OCI-M2 (cell line): ENCODE measurements around the gene PIK3C2G.
"Not testable (repeated sequence)": the region's sequence is repeated elsewhere in the genome, so short reads cannot be mapped to it uniquely, and the experiment has no call there.

Experiments
- DNase-seq: peaks from one replicate; lab custom pipeline; 2025; ENCODE audit not compliant: unreplicated experiment; lab: John Stamatoyannopoulos, UW

PIK3C2G gene

DNA sequence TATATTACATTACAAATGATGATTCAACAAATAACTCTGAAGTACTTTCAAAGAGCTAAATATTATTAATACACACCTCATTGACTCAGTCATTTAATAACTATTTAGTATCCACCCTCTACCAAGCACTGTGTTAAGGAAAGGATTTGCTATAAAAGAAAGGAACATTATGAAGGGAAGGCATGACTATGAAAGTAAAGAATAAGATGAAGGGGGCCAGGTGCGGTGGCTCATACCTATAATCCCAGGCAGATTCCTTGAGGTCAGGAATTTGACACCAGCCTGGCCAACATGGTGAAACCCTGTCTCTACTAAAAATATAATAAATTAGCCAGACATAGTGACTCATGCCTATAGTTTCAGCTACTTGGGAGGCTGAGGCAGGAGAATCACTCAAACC is 368.6 kb downstream of the PIK3C2G start:
- DNase-seq, result no peak

DNA sequence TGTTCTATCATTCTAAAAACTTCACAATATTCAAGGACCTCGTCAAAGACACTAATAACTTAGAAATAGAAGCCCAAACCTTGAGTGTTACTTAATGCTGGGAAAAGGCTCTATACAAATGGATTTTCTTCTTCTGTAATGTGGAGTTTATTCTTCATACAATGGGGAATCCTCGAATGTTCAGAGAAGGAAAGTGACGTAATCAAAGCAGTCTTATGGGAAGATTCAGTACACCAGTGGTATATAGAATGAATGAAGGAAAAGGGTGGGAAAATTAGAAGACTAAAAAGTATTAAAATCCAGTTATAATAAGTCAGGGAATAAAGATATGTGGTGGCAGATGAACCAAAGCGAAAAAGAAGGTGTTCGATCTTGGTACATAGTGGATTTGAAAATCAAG is 370.0 kb downstream of the PIK3C2G start:
- no peak for DNase-seq

DNA sequence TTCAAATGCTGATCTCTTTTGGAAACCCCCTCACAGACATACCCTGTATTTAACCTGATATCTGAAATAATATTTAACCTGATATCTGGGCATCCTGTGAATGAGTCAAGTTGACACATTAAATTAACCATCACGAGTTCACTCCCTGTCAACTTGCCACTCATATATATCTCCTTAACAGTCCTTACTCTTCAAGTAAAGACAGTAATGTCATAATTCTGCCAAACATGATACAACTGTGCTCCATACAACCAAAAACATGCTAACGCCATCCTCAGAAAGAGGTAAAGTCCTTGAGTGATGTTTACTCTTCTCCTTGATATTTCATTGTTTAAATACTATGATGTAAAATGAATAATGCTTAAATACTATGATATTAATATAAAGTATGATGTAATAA is 371.5 kb downstream of the PIK3C2G start:
- DNase-seq, result no peak

DNA sequence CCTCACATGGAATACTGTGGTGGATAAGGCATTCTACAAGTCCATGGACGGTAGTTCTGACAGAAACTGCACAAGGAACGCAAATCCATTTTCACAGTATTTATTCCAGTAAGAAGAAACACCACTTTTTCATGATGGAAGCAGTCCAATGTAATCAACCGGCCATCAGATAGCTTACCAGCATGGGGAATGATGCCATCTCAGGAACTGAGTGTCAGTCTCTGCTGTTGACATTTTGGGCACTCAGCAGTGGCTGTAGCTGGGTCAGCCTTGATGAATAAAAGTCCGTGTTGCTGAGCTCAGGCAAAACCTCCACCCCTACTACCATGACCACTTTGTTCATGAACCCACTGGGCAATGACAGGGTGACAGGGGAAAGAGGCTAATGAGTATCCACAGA is 373.1 kb downstream of the PIK3C2G start:
- no peak for DNase-seq

DNA sequence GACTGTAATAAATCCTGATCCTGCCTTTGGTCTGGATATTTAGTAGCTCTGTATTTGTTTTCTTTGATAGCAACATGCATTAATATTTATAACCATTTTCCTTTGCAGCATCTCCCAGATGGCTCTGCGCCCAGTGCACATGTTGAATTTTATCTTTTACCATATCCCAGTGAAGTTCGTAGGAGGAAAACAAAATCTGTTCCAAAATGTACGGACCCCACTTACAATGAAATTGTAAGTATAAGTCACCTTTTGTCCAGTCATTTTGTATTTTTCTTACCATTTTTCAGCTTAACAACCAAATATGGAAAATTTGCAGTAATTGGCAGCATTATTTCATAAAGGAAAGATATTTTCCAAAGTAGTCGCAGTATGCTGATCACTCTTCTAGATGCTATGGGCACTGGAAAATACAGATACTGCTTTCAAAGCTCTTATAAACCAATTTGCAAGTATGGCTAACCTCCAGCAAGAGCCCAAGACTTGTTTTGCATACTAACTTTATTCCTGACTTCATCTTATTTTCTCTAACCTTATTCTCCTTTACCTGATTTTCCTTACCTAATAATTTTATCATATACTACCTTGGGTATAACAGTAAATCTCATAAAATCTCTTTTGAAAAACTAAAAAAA is 379.1 kb downstream of the PIK3C2G start:
- no peak for DNase-seq

DNA sequence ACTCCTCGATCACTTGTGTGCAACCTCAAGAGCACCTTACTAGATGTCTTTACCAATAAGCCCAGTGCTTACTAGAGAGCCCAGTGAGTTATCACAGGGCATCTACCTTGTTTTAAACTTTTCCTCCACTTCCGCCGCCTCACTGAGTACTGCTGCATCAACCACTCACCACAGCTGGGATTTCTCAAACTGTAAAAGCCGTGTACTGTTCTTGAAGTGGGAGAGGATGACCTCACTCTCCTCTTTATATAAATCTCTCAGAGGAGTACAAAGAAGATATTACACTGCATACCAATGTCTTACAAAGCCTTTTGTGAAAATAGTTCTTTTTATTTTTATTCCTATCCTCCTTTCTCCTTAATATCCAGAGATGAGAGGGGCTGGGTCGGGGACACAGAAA is 382.4 kb downstream of the PIK3C2G start:
- DNase-seq, result no peak

DNA sequence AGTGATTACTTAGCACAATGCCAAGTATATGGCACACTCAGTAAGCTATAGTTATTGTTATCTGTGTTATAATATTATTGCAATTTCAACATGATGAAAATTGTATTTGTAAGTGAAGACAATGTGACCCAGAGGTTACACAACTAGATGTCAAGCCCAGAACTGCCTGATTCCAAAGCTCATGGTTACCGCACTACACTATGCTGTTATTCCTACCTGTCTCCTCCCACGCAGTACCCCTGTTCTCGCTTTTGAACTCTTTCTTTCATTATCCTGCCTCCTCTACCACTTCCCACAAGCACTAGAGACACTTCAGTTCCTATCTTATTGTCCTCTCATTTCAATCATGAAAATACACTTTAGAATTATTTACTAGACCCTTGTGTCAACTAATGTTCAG is 383.2 kb downstream of the PIK3C2G start:
- no peak for DNase-seq

DNA sequence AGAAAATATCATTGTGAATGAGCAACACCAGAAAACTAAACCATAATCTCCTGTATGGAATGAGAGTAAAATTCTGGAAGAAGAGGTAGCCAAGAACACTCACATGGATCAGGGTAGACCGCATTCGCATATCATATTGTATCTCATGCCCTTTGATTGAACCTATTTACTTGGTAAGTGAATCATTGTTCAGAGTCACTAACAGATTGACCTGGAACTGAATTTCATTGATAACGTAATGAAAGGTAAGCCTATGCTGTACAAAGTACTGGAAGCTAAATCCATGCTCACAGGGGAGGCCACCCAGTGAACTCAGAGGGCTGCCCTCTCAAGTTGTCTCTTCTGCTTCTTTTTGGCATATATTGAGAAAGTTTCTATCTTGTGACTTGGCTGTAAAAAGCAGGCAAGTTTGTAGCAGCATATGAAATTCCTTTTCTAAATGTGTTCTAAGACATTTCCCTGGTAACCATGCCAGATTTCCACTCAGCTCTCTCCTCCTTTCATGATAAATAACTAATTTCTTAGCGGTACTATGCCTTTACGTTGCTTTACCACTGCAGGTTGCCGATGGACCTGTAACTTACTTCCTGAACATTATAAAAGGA is 385.1 kb downstream of the PIK3C2G start:
- no peak for DNase-seq

DNA sequence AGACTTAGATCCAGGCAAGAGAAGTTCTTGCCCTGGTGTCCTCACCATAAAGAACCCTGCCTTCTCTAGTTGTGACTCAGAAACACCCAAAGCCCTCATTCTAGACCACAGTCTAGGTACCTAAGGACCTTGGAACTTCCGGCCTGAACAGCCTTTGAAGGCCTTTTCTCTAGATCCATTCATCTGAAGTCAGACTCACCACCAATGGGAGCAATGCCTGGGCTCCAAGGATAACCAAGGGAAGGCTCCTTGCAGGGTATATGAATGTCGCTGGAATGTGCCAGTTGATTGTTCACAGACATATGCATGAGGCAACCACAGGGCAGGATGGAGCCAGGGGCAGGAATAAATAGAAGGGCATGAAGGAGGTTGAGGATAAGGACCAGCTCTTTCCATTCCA is 390.2 kb downstream of the PIK3C2G start:
- DNase-seq, result no peak

DNA sequence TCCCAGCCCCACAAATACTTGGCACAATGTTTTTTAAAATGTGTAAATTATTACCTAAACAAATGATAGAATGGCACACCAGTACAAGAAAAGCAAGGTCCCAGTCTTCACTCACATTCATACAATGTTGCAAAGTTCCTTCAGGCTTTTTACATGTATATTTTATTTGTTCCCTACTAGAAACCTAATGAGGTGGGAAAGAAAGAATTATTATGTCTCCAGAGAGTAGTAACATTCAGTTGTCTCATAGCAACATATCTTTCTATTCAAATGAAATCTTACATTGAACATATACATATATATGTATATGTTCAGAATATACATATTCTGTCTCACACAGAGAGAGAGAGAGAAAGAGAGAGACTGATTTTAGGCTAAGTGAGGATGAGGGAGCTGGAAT is 391.3 kb downstream of the PIK3C2G start:
- no peak for DNase-seq

DNA sequence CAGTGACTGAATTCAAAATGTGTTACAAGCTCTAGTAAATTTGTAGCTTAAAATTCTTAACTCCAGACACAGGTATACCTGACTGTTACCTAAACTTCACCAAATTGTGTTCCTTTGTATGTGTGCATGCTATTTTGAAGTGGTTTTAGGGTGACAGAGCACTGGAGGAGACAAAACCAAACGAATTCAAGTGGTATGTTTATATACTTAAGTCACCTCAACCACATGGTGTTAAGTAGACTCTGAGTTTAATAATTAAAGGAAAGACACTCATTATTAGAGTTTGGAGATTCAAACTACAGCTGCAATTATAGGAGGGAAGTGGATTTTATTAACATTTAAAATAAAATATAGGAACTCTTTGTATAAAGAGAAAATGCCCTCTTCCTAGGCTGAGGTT is 392.1 kb downstream of the PIK3C2G start:
- DNase-seq, result no peak

DNA sequence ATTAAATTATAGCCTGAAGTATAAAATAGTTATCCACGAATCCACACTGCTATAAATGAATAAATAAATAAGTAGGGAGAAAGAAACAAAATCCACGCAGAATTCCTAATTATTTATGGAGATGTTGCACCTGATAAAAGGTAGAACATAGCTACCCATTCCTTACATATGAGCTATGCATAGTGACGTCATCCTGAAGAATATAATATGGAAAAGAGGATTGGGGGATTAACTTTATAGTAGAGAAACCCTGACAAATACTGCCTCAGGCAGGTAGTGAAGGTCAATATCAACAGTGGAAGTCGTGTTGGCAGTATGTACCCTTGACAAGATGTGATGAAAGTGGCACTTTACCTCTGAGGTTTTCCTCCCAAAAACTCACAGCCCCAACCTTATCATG is 394.0 kb downstream of the PIK3C2G start:
- DNase-seq, result no peak

DNA sequence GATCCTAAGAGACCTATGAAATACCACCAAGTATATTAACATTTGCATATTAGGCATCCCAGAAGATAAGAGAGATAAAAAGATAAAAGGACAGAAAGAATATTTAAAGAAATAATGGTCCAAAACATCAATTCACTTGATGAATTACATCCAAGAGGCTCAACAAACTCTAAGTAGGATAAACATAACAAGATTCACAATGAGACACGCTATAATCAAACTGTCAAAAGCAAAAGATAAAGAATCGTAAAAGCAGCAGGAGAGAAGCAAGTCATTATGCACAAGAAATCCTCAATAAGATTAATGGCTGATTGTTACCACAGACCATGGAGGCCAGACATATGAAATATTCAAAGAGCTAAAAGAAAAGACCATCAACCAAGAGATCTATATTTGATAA is 396.9 kb downstream of the PIK3C2G start:
- no peak for DNase-seq

DNA sequence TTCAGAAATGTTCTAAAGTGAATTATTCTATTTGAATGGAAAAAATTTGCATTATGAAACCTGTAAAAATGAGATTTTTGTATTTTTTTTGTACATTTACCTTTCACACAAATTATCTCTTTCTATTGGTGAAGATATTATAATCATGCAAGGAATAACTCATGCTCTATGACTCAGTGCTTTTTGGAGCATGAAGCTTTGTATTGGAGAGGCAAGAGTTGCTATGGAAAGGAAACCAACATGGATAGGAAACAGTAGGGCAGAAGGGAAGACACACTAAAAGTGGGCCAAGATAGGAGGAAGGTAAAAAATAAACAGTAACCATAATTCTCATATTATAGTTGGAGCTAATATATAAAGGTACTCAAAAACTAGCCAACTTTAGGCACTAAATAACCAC is 397.5 kb downstream of the PIK3C2G start:
- DNase-seq, result no peak

DNA sequence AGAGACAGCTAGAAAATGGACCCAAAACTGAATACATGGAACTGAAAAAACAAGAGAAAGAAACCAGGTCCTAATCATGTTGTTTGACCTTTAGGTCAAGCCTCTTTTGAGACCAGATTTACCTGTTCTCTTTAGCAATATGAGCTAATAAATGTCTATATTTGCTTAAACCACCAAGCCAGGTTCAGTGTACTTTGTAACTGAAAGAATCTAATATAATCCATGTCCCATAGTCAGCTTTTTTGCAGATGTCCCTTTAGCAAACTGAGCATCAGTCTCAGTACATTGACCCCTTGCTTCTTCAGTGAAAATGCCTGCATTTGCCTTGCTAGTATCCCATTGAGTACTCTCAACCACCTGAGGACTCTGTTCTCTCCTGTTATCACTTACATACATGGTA is 414.8 kb downstream of the PIK3C2G start:
- no peak for DNase-seq

DNA sequence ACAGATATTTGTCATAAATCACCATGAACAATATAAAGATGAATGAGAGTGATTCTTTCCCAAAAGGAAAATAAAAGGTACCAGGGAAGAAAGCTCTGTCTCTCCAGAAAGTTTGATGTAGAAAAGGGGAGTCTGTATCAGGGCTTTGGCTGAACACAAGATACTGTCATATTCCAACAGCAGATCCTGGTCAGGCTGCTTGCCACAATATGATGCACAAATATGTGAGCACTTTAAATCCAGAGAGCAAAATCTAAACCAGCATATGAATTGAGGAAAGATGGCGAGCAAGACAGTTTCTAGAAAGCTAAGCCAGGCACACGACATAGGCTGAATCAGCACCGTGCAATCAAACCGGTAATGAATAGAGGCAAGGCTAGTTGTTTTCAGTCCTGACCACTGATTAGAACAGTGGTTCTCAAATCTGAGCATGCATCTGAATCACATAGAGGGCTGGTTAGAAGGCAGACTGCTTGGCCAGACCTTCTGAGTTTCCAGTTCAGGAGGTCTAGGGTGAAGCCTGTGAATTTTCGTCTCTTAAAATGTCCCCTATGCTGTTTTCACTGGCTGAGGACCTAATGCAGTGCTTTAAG is 415.8 kb downstream of the PIK3C2G start:
- no peak for DNase-seq

DNA sequence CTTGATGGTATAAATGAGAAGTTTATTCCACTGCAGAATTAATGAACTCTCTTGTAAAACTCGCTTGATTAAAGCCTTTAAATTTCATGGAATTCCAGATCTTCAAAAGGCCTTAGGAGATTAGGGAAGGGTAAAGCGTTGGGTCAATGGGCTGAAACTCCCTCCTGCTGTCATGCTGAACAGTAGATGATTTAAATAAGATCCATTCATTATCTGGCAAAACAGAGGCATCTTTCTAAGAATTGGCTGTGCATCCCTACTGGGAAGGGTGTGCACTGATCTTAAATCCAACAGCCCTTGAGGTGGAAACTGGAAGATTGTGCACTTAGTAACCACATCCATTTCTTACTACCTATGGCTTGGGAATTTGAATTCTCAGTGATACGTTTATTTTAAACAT is 420.5 kb downstream of the PIK3C2G start:
- no peak for DNase-seq

DNA sequence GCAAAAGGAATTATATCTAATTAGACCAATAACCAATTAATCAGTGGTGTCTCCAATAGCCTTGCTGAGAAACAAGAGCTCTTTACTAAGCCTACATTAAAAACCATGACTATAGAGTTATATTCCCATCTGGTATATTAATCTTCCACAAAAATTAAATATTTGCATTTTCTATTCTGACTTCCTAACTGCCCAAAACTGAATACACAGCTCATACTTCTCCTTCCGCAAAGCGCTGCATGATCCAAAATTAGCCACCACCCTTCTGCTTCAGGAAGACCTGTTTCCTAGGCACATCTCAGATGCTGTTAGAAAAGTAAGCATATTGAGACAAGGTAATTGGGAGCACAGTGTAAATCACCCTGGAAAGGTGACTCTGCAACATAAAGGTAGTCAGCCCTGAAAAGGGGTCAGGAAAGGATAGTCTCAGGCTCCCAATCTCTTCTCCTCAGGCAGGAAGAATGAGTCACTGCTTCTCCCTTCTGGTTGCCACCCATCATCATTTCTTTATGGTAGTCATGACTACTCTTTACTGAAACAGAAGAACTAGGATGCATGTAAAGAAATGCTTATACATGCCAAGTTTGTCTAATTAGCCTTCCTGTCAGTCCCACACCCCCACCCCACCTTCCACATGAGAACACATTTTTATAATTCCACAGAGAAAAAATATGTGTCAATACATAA is 422.2 kb downstream of the PIK3C2G start:
- DNase-seq, result no peak

DNA sequence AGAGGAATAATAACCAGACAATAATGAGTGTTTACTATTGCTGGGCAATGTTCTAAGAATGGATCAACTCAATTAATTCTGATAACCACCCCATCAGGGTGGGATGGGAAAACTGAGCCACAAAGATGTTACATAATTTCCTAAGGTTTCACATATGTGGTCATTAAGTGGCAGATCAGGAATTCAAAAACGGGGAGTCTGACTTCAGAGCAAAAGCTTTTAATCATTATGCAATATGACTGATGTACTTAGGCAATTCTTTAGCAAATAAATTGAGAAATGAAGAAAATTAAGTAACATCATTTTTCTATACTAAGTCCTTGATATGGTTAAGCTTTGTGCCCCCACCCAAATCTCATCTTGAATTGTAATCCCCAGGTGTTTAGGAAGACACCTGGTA is 423.1 kb downstream of the PIK3C2G start:
- no peak for DNase-seq

DNA sequence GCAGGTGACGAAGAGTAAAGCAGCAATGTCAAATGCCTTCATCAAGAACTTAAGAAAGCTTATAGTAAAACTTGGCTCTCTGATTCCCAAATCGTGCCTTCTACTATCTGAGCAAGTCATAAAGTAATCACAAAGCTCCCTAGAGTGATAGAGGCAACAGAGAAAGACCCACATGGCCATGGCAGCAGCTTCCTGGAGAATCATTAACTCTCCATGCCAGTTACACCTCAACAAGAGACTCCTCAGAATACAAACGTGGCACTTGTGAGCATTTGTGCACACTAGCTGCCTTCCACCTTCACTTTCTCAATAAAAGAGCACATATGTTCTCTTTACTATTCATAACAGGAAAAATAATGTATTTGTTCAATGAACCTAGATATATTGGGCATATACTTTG is 428.5 kb downstream of the PIK3C2G start:
- DNase-seq, result no peak

DNA sequence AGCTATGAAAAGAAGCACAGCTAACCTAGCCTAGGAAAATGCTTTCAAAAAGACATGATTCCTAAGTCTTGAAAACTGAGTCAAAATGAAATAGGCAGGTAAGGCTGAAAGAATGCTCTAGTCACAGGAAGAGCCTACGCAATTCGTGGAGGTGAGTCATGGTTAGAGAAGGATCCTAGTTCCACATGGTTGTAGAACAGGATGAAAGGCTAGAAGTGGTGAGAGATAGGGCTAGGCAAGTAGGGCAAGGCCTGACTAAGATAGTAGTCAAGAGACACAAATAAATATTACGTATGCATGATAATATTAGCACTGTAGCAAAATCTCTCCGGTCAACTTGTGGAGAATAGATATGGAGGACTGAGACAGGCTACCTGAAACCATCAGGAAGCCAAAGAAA is 429.3 kb downstream of the PIK3C2G start:
- DNase-seq, result no peak

DNA sequence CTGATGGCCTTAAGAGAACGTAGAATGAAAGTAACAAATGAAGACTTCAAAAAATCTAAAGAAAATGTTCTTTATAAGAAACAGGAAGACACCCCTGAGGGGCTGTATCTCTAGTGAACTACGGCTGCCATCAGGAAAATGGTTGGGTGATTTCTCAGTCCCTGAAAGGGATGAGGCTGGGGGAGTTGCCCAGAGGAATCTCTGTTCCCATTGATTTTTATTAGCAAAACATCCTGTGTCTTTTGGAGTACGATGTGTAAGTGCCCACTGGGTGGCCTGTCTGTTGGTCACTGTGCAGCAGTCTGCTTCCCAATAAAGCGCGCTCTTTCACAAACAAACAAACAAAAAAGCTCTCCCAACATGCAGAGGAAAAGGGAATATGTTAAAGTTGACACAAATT is 432.7 kb downstream of the PIK3C2G start:
- DNase-seq, result not testable (repeated sequence)
